Adrenal gland (tissue), 12 donors: ENCODE measurements around the gene CTSS. TPM values are rescaled to one million over a fixed set of nuclear protein-coding genes. Genes with fewer than 3 reads are reported as not detected.
"Not testable (repeated sequence)": the region's sequence is repeated elsewhere in the genome, so short reads cannot be mapped to it uniquely, and the experiment has no call there.

Source experiments
- DNase-seq, 7 donors: peaks; one replicate each; pipeline ENCODE4 v3.0.0-alpha.2; 2019 to 2020
- H3K27ac ChIP-seq, 5 donors: fragments of 200-600 bp; sonication (generic) in 4 of 5; 1 replicate in 3 of 5; 2 replicates in 2 of 5; pipeline versions ENCODE4 v1.5.1 to v1.8.0; 2016 to 2020; ENCODE audit warnings: mild to moderate bottlenecking in 1 of 5
- H3K27me3 ChIP-seq: fragments of 200-600 bp; 2 replicates; pipeline ENCODE4 v1.8.0; 2021
- H3K36me3 ChIP-seq, 2 donors: fragments of 200-600 bp; replicated peaks in 1 of 2; 1 replicate in 1 of 2; 2 replicates in 1 of 2; pipeline versions ENCODE4 v1.5.1 to v1.8.0; 2018 to 2022
- H3K4me1 ChIP-seq, 2 donors: fragments of 200-600 bp; replicated peaks in 1 of 2; 1 replicate in 1 of 2; 2 replicates in 1 of 2; pipeline versions ENCODE4 v1.5.1 to v1.8.0; 2018 to 2021
- H3K4me3 ChIP-seq, 4 donors: fragments of 200-600 bp; sonication (generic) in 3 of 4; one replicate each; pipeline ENCODE4 v1.5.1; 2016 to 2018
- H3K9me3 ChIP-seq, 3 donors: fragments of 200-600 bp; sonication (generic) in 1 of 3; replicated peaks in 1 of 3; 1 replicate in 2 of 3; 2 replicates in 1 of 3; pipeline versions ENCODE4 v1.5.1 to v1.8.0; 2016 to 2021
- POLR2A ChIP-seq, 2 donors: fragments of 450-650 bp; IDR thresholded peaks; one replicate each; pipeline ENCODE4 v1.6.1; 2017; ENCODE audit warnings: antibody characterized with exemption in 2 of 2, mild to moderate bottlenecking in 2 of 2, moderate library complexity in 1 of 2
- WGBS, 4 donors: extraction: QIAGEN DNeasy Blood & Tissue Kit in 2 of 4; methylation state at CpG; one replicate each; pipeline versions ENCODE4 v1.1.5 to v1.1.7; 2013 to 2017; 5-methylcytosine and 5-hydroxymethylcytosine counted together
- intact Hi-C, 2 donors: fragments of 100-400 bp; cut with DNase I; formaldehyde crosslinking; loops; one replicate each; pipeline versions ENCODE4 v1.14.1 to v1.15.0; 2022 to 2023
- polyA plus RNA-seq, 3 donors: library from polyadenylated mRNA; stranded (reverse); fragments of 200-250 nt in 2 of 3; fragments of 350-450 nt in 1 of 3; fragmentation: Illumina TruSeq in 1 of 3; extraction: RNeasy Lipid Tissue Mini Kit (QIAGEN cat#74804) in 1 of 3; gene quantifications; one replicate each; pipeline ENCODE4 v1.2.3, GENCODE V29; 2013 to 2014
- total RNA-seq, 9 donors: library from RNA; depleted of rRNA in 4 of 9; stranded (reverse); fragments of >200 nt in 4 of 9; fragments of 120-200 nt in 1 of 9; fragmentation: NEBNext Ultra II Directional in 1 of 9; extraction: Animal tissue kit (Norgen Biotek cat#: 25700) in 1 of 9; gene quantifications; one replicate each; pipeline versions ENCODE4 v1.1.0 to v1.2.4, GENCODE V29; 2013 to 2023
- TF ChIP-seq, protein P1 (sequence below), 6 experiments: fragments of 450-650 bp in 4 of 6; fragments of 200-600 bp in 2 of 6; sonication (generic) in 1 of 6; IDR thresholded peaks; 1 replicate in 5 of 6; 2 replicates in 1 of 6; pipeline versions ENCODE4 v1.5.1 to v1.8.0; 2016 to 2021; ENCODE audit warnings: antibody characterized with exemption in 6 of 6, mild to moderate bottlenecking in 2 of 6, moderate library complexity in 1 of 6
- donor health status: healthy with polysubstance abuse.
- donor health status: Bipolar disorder and iron deficiency.
- donor health status: DM: yes; HTN: yes; CAD: no.
- donor health status: DM: no; HTN: no; CAD: no.
- donor health status: DM: no; HTN: no; CAD: no.
- donor health status: DM: yes; HTN: yes; CAD: no.

The CTSS gene
- total and polyA plus RNA-seq, 12 donors: 12.1 to 175 (median 97.1) TPM

DNA sequence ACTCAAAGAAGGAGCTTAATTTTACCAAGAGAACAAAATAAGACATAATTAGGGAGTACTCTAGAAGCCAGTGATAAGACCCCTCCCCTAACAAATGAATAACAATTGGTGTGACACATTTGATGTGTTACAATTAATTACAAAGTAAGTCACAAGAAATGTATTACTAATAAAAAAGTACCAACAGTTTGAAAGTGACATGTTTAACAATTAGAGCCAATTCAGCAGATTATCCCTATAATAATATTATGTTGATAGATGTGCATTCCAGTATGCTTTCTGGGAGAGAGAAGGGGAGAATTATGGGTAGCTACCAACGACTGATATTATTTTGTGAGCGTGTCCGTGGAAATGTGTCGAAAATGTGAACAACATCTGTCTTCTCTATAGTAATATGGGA lies 23.4 kb upstream of the CTSS start:
- intact Hi-C loops: no loop called here
- Histone ChIP-seq H3K4me3 (no peak overlapping the region), H3K27ac (no peak overlapping the region), H3K36me3 (no peaks in the 10 kb centered on the region), H3K27me3 (no peaks in the 10 kb centered on the region), H3K9me3 (no peaks in the 10 kb centered on the region), H3K4me1 (peaks cover 0 to 6% of the 10 kb centered on the region in 2 donors)
- 73 to 80% (median 74%) methylated on average over 4 of the region's 4 CpGs for WGBS, 4 donors
- DNase-seq: no peak
- TF ChIP-seq POLR2A (IDR thresholded peaks at IDR 0.05): no peak
- TF ChIP-seq, protein P1, sequence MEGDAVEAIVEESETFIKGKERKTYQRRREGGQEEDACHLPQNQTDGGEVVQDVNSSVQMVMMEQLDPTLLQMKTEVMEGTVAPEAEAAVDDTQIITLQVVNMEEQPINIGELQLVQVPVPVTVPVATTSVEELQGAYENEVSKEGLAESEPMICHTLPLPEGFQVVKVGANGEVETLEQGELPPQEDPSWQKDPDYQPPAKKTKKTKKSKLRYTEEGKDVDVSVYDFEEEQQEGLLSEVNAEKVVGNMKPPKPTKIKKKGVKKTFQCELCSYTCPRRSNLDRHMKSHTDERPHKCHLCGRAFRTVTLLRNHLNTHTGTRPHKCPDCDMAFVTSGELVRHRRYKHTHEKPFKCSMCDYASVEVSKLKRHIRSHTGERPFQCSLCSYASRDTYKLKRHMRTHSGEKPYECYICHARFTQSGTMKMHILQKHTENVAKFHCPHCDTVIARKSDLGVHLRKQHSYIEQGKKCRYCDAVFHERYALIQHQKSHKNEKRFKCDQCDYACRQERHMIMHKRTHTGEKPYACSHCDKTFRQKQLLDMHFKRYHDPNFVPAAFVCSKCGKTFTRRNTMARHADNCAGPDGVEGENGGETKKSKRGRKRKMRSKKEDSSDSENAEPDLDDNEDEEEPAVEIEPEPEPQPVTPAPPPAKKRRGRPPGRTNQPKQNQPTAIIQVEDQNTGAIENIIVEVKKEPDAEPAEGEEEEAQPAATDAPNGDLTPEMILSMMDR (IDR thresholded peaks at IDR 0.05): no peak

DNA sequence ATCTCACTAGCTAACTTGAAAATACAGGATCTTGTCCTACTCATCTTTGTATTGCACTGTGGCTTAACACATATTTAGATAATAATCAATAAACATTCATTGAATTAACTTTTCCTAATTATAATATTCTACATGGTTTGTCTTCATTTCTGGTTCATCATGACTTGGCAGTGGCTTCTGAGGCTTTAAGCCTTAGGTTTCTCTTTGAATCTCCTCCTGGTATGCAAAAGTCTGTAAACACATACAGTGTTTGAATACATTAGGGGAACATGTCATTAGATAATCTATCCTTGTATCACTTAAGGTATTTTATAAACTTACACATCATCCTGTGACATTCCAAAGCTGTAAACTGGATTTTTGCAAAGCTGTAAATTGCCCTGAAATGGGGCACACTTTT lies 21.9 kb upstream of the CTSS start:
- no peaks in the 10 kb centered on the region for H3K9me3 ChIP-seq
- DNase-seq: no peak
- H3K36me3 ChIP-seq: no peaks in the 10 kb centered on the region
- intact Hi-C loops: no loop called here
- H3K27ac ChIP-seq: no peak overlapping the region
- no peaks in the 10 kb centered on the region for H3K27me3 ChIP-seq
- H3K4me3 ChIP-seq: no peak overlapping the region
- peaks cover 0 to 6% of the 10 kb centered on the region in 2 donors for H3K4me1 ChIP-seq
- TF ChIP-seq, protein P1 (IDR thresholded peaks at IDR 0.05): no peak
- no peak for TF ChIP-seq POLR2A (IDR thresholded peaks at IDR 0.05)

DNA sequence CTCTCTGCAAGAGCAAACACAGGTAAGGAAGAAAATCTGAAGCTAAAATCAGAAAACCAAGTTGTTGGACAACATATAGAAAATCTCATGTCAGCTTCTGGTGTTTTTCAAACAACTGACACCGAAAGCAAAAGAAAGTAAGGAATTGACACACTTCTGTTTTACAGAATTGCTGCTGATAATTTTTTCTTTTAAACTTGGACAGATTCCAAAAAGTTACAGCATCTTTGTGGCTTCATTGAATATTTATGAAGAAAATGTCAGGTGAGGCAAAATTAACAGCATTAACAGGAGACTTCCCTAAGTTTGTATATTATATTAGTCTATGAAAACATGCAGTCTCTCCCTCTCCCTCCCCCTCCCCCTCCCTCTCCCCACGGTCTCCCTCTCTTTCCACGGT lies 14.9 kb upstream of the CTSS start:
- WGBS, 4 donors: 69 to 88% (median 81%) methylated on average over 3 of the region's 3 CpGs
- DNase-seq: no peak
- Histone ChIP-seq H3K4me3 (no peak overlapping the region), H3K36me3 (no peaks in the 10 kb centered on the region), H3K27ac (no peak overlapping the region), H3K27me3 (no peaks in the 10 kb centered on the region), H3K9me3 (no peaks in the 10 kb centered on the region), H3K4me1 (no peaks in the 10 kb centered on the region)
- intact Hi-C loops: no loop called here
- TF ChIP-seq POLR2A (IDR thresholded peaks at IDR 0.05): no peak

DNA sequence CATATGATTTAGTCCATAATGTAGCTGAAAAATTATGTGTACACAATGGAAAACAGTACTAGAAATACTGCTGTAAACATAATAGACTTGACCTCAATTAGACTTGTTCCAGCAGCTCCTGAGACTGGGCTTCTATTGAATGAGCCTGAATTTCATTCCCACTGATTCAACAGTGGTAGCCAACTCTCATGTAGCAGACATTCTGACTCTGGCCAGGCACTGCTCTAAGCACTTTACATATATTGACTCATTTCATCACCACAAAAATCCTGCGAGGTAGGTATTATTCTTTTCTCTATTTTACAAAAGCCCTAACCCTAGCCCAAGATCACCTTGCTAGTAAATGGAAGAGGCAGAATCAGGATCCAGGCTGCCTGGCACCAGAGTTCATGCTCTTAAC lies 12.8 kb upstream of the CTSS start:
- no peak overlapping the region for H3K27ac ChIP-seq
- 84 to 100% (median 89%) methylated on average over 1 of the region's 1 CpG for WGBS, 4 donors
- TF ChIP-seq POLR2A (IDR thresholded peaks at IDR 0.05): no peak
- TF ChIP-seq, protein P1 (IDR thresholded peaks at IDR 0.05): no peak
- H3K36me3 ChIP-seq: no peaks in the 10 kb centered on the region
- no peak overlapping the region for H3K4me3 ChIP-seq
- H3K27me3 ChIP-seq: no peaks in the 10 kb centered on the region
- intact Hi-C loops: no loop called here
- no peak for DNase-seq
- H3K9me3 ChIP-seq: no peaks in the 10 kb centered on the region
- no peaks in the 10 kb centered on the region for H3K4me1 ChIP-seq

DNA sequence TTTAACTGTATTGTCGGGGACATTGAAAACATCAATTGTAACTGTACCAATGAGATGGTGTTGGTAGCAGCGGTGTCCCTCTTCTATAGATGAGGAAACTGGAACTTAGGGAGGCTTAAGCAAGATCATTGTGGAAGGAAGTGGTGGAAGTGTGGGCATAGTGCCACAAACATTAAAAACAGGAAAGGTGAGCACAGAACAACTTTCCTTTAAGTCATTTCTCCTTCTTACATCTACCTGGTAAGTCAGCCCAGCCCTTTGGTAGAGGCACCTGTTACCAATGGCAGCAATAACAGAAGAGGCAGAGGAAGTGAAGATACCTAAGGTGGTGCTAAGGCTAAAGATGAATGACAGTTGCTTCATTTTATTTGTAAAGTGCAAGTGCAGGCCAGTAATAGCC lies 12.0 kb upstream of the CTSS start:
- H3K4me1 ChIP-seq: no peaks in the 10 kb centered on the region
- no peak for DNase-seq
- H3K27me3 ChIP-seq: no peaks in the 10 kb centered on the region
- TF ChIP-seq, protein P1 (IDR thresholded peaks at IDR 0.05): no peak
- no peak for TF ChIP-seq POLR2A (IDR thresholded peaks at IDR 0.05)
- H3K4me3 ChIP-seq: no peak overlapping the region
- intact Hi-C loops: no loop called here
- H3K27ac ChIP-seq: no peak overlapping the region
- no peaks in the 10 kb centered on the region for H3K36me3 ChIP-seq
- H3K9me3 ChIP-seq: no peaks in the 10 kb centered on the region
- 83 to 91% (median 86%) methylated on average over 2 of the region's 2 CpGs for WGBS, 4 donors

DNA sequence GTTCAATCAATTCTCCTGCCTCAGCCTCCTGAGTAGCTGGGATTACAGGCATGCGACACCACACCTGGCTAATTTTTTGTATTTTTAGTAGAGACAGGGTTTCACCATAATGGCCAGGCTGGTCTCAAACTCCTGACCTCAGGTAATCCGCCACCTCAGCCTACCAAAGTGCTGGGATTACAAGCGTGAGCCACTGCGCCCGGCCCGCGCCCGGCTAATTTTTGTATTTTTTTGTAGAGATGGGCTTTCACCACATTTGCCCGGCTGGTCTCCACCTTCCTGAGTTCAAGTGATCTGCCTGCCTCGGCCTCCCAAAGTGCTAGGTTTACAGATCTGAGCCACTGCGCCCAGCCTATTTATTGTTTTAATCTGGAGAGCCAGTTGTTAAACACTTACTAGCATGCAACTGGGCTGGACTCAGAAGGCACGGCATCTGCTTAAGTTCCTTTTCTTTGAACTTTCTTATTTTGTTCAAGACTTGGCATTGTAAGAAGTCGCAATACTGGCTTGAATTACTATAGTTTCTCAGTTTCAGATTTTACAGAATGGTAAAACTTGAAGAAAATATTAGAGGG lies 10.4 kb upstream of the CTSS start:
- H3K27ac ChIP-seq, H3K9me3 ChIP-seq, DNase-seq, H3K36me3 ChIP-seq, H3K4me3 ChIP-seq, intact Hi-C loops, H3K4me1 ChIP-seq, H3K27me3 ChIP-seq: not testable (repeated sequence)
- 91 to 95% (median 93%) methylated on average over 13 of the region's 13 CpGs for WGBS, 4 donors
